Stomach (tissue), 4 donors: ENCODE data around the gene ERO1A.

ENCODE experiments used
- CTCF ChIP-seq, 7 experiments: fragments of 450-650 bp in 4 of 7; fragments of 200-600 bp in 3 of 7; sonication (generic) in 3 of 7; IDR thresholded peaks; one replicate each; pipeline ENCODE4 v1.5.1; 2016 to 2019; ENCODE audit warnings: antibody characterized with exemption in 7 of 7, control low read depth in 2 of 7, mild to moderate bottlenecking in 1 of 7
- EP300 ChIP-seq: sonication (generic); formaldehyde crosslinking; IDR thresholded peaks from one replicate; pipeline ENCODE4 v1.6.1; 2017; ENCODE audit warnings: antibody characterized with exemption
- POLR2A ChIP-seq, 4 donors: fragments of 450-650 bp; IDR thresholded peaks; one replicate each; pipeline ENCODE4 v1.6.1; 2016; ENCODE audit warnings: antibody characterized with exemption in 4 of 4, control low read depth in 2 of 4, mild to moderate bottlenecking in 1 of 4, moderate library complexity in 1 of 4
- POLR2AphosphoS5 ChIP-seq, 3 donors: sonication (generic); formaldehyde crosslinking; IDR thresholded peaks; one replicate each; pipeline ENCODE4 v1.6.1; 2016; ENCODE audit warnings: antibody characterized with exemption in 3 of 3

DNA sequence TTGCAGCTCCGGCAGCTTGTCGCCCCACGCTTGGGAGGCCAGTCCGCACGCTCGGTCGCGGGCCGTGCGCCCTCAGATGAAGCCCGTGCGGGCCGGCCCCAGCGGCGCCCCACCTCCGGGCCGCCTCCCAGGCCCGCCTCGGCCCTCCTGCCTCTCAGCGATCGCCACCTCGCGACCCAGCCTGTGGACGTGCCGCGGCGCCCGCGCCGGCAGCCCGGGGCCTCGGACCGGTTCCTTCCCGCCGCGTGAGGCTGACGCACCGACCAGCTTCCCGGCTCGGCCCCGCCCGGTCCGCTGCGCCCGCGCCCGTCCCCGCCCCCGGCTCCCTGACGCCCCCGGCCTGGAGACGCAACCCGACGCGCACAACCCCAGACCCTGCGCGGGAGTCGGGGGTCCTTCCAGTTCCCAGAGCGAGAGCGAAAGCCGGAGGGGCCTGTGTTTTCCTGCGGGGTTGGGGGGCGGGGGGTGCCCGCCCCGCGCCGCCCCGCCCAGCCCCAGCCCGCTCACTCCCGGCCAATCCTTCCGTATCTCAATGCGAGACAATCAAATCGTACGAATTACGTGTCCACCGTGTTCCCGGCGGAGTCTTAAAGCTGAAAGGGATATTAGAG, at the start of gene ERO1A:
- TF ChIP-seq POLR2A (IDR thresholded peaks at IDR 0.05) = peak in 1 of 4 donors; percentile 52
- no peak for TF ChIP-seq CTCF (IDR thresholded peaks at IDR 0.05)
- no peak for TF ChIP-seq EP300
- peak; percentile 34 to 80 (median 70) for TF ChIP-seq POLR2AphosphoS5 (IDR thresholded peaks at IDR 0.05)
